Keratinocyte (primary cell): ENCODE results near the gene FBXL13. TPM values are rescaled to one million over a fixed set of nuclear protein-coding genes. Genes with fewer than 3 reads are reported as not detected.

Experiments used
- DNase-seq: peaks from one replicate; pipeline ENCODE4 v3.0.0-alpha.2; 2011; ENCODE audit warnings: low read depth, missing footprints, low spot score
- FAIRE-seq: peaks from 2 replicates; lab custom pipeline; 2011; peaks lifted over from hg19 to GRCh38; lab: Jason Lieb, UNC
- H2AFZ ChIP-seq: 2 replicates; pipeline ENCODE4 v1.6.0; 2012; ENCODE audit warnings: low read length, control low read depth, inconsistent platforms; ENCODE audit not compliant: control insufficient read depth
- H3K27ac ChIP-seq: 2 replicates; pipeline ENCODE4 v1.5.1; 2011; ENCODE audit warnings: low read length; ENCODE audit not compliant: control insufficient read depth, insufficient read depth
- H3K27me3 ChIP-seq: 3 replicates; pipeline ENCODE4 v1.6.0; 2011; ENCODE audit warnings: low read length; ENCODE audit not compliant: control insufficient read depth, insufficient read depth; ENCODE audit errors: extremely low read depth
- H3K36me3 ChIP-seq, 2 experiments: 2 replicates in 1 of 2; 3 replicates in 1 of 2; pipeline ENCODE4 v1.5.1; 2011; ENCODE audit warnings: low read length in 2 of 2, mild to moderate bottlenecking in 1 of 2; ENCODE audit not compliant: control insufficient read depth in 2 of 2, insufficient read depth in 2 of 2; ENCODE audit errors: extremely low read depth in 1 of 2
- H3K4me1 ChIP-seq: 3 replicates; pipeline ENCODE4 v1.5.1; 2011; ENCODE audit warnings: low read length; ENCODE audit not compliant: control insufficient read depth, insufficient read depth; ENCODE audit errors: extremely low read depth
- H3K4me2 ChIP-seq: 3 replicates; pipeline ENCODE4 v1.6.0; 2011; ENCODE audit warnings: low read depth, low read length; ENCODE audit not compliant: control insufficient read depth, insufficient read depth; ENCODE audit errors: extremely low read depth
- H3K4me3 ChIP-seq, 3 experiments: fragments of 200-600 bp in 1 of 3; sonication (generic) in 1 of 3; 2 replicates in 2 of 3; 3 replicates in 1 of 3; pipeline ENCODE4 v1.5.1; 2011 to 2016; ENCODE audit warnings: low read length in 3 of 3, mild to moderate bottlenecking in 3 of 3, control low read depth in 2 of 3, inconsistent platforms in 1 of 3, low read depth in 1 of 3, mixed read lengths in 1 of 3, mixed run types in 1 of 3, moderate library complexity in 1 of 3; ENCODE audit not compliant: control insufficient read depth in 2 of 3, insufficient read depth in 2 of 3; ENCODE audit errors: extremely low read depth in 1 of 3
- H3K79me2 ChIP-seq: 2 replicates; pipeline ENCODE4 v1.6.0; 2012; ENCODE audit warnings: low read length; ENCODE audit not compliant: control insufficient read depth, insufficient read depth
- H3K9ac ChIP-seq: 3 replicates; pipeline ENCODE4 v1.6.0; 2011; ENCODE audit warnings: low read length; ENCODE audit not compliant: control insufficient read depth, insufficient read depth; ENCODE audit errors: extremely low read depth
- H3K9me1 ChIP-seq: 3 replicates; pipeline ENCODE4 v1.6.0; 2011; ENCODE audit warnings: low read length; ENCODE audit not compliant: control insufficient read depth, insufficient read depth; ENCODE audit errors: extremely low read depth
- H3K9me3 ChIP-seq: 2 replicates; pipeline ENCODE4 v1.5.1; 2012; ENCODE audit warnings: low read depth, low read length; ENCODE audit not compliant: control insufficient read depth
- H4K20me1 ChIP-seq: 3 replicates; pipeline ENCODE4 v1.6.0; 2011; ENCODE audit warnings: low read length; ENCODE audit not compliant: control insufficient read depth, insufficient read depth; ENCODE audit errors: extremely low read depth
- EZH2 ChIP-seq: IDR thresholded peaks from one replicate; pipeline ENCODE4 v1.6.1; 2012; ENCODE audit warnings: inconsistent platforms, mild to moderate bottlenecking, low read length, moderate library complexity
- dilution Hi-C: fragments of 300-500 bp; cut with MboI; formaldehyde crosslinking; loops from one replicate; pipeline ENCODE4 v1.7.0; 2020; ENCODE audit warnings: low sequenced_read_pairs; ENCODE audit not compliant: extremely low pct_ligation_motif_present
- polyA plus RNA-seq, 5 experiments: library from polyadenylated mRNA; depleted of rRNA in 3 of 5; stranded (reverse) in 3 of 5; stranded (forward) in 1 of 5; unstranded in 1 of 5; fragments of >200 nt; gene quantifications; 1 replicate in 1 of 5; 2 replicates in 3 of 5; 3 replicates in 1 of 5; pipeline versions ENCODE4 v1.2.1 to v1.2.3, GENCODE V29; 2011 to 2012; ENCODE audit warnings: missing spikeins in 2 of 5, low read depth in 1 of 5, low replicate concordance in 1 of 5
- TF ChIP-seq, protein P1 (sequence below), 3 experiments: IDR thresholded peaks in 1 of 3; conservative IDR thresholded peaks in 1 of 3; optimal IDR thresholded peaks in 1 of 3; 2 replicates in 2 of 3; 3 replicates in 1 of 3; pipeline versions ENCODE3 to v1.5.1; 2011; ENCODE audit warnings: low read length in 3 of 3, mild to moderate bottlenecking in 3 of 3, moderate library complexity in 2 of 3, control low read depth in 1 of 3, inconsistent platforms in 1 of 3; ENCODE audit not compliant: insufficient read depth in 2 of 3; ENCODE audit errors: extremely low read depth in 1 of 3

Gene FBXL13
- polyA plus RNA-seq, 1 donor (not counting 4 experiments of a cell fraction or from before 2014, with no cell fraction given), result 0.20 TPM

DNA sequence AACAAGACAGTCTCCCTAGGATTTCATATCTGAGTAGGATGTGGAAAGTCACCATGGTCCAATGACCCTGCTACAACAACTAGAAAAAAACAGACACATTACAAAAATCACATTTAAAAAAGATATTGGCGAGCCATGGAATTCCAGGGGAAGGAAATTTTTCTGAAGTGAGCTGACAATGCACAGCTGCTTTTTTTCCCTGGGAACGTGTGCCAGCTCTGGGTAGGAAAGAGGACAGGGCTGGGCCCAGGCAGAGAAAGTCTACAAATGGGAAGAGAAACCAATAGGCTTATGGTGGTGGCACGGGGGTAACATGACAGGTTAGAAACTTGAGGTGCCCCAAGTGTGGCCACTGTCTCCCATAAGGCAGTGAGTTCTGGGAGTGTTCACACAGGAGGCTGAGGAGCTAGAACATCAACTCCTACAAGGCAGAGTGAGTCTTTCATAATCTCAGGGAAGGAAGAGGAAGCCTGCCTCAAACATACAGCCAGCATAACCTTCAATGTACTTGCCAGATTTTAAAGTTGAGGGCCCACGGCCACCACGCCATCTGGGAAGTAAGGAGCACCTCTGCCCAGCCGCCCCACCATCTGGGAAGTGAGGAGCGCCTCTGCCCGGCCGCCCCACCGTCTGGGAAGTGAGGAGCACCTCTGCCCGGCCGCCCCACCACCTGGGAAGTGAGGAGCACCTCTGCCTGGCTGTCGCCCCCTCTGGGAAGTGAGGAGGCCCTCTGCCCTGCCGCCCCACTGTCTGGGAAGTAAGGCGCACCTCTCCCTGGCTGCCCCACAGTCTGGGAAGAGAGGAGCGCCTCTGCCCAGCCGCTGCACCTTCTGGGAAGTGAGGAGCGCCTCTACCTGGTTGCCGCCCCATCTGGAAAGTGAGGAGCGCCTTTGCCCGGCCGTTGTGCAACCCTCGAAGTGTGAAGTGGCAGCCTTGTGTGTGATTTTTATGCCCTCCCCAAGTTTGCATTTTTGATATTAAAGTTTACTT is 5.9 kb downstream of the FBXL13 start:
- Histone ChIP-seq H3K9me3 (no peaks in the 10 kb centered on the region), H3K27me3 (no peaks in the 10 kb centered on the region), H4K20me1 (no peaks in the 10 kb centered on the region), H3K9ac (no peak overlapping the region), H3K36me3 (no peaks in the 10 kb centered on the region), H3K9me1 (no peaks in the 10 kb centered on the region), H3K4me1 (peaks cover 2% of the 10 kb centered on the region), H3K27ac (no peak overlapping the region), H3K79me2 (no peaks in the 10 kb centered on the region), H2AFZ (no peak overlapping the region), H3K4me2 (no peak overlapping the region), H3K4me3 (no peak overlapping the region)
- dilution Hi-C loops, result no loop called here
- no peak for TF ChIP-seq EZH2
- TF ChIP-seq, protein P1, sequence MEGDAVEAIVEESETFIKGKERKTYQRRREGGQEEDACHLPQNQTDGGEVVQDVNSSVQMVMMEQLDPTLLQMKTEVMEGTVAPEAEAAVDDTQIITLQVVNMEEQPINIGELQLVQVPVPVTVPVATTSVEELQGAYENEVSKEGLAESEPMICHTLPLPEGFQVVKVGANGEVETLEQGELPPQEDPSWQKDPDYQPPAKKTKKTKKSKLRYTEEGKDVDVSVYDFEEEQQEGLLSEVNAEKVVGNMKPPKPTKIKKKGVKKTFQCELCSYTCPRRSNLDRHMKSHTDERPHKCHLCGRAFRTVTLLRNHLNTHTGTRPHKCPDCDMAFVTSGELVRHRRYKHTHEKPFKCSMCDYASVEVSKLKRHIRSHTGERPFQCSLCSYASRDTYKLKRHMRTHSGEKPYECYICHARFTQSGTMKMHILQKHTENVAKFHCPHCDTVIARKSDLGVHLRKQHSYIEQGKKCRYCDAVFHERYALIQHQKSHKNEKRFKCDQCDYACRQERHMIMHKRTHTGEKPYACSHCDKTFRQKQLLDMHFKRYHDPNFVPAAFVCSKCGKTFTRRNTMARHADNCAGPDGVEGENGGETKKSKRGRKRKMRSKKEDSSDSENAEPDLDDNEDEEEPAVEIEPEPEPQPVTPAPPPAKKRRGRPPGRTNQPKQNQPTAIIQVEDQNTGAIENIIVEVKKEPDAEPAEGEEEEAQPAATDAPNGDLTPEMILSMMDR (optimal IDR thresholded peaks at IDR 0.05 in 1 of 3, IDR thresholded peaks at IDR 0.05 in 1 of 3, conservative IDR thresholded peaks at IDR 0.05 in 1 of 3; ENCODE audit: extremely low read depth in 1 of 3, insufficient read depth in 2 of 3, low read length in 3 of 3), result no peak
- DNase-seq, result no peak
- no peak for FAIRE-seq

DNA sequence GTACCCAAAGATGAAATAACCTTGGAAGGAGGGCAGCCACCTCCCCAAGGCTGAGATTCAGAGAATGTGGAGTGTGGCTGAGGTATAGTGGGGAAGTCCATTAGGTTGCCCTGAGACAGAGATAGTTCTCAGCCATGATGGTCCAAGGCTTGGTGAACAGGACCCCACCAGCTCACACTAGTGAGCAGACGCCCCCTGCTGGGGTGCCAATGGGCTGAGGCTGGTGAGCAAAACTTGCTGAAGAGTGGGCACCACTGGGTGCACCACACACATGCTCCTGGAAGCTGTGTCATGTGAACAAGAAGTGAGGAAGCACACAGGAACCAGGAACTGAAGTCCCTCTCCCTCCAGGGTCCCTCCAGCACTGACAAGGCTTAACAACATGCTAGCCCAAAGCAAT is 8.9 kb downstream of the FBXL13 start:
- no peak overlapping the region for H3K9ac ChIP-seq
- no peak overlapping the region for H3K4me3 ChIP-seq
- no peak overlapping the region for H3K27ac ChIP-seq
- TF ChIP-seq, protein P1 (optimal IDR thresholded peaks at IDR 0.05 in 1 of 3, IDR thresholded peaks at IDR 0.05 in 1 of 3, conservative IDR thresholded peaks at IDR 0.05 in 1 of 3; ENCODE audit: extremely low read depth in 1 of 3, insufficient read depth in 2 of 3, low read length in 3 of 3), result peak; percentile 67 to 76 (median 67)
- TF ChIP-seq EZH2, result no peak
- no peaks in the 10 kb centered on the region for H3K79me2 ChIP-seq
- H3K4me2 ChIP-seq, result no peak overlapping the region
- H4K20me1 ChIP-seq, result no peaks in the 10 kb centered on the region
- FAIRE-seq (no peak), DNase-seq (peak; percentile 15)
- no peaks in the 10 kb centered on the region for H3K27me3 ChIP-seq
- no peaks in the 10 kb centered on the region for H3K36me3 ChIP-seq
- H3K9me1 ChIP-seq, result no peaks in the 10 kb centered on the region
- H2AFZ ChIP-seq, result peak overlapping the region; percentile 44
- no peaks in the 10 kb centered on the region for H3K9me3 ChIP-seq
- no peaks in the 10 kb centered on the region for H3K4me1 ChIP-seq
- dilution Hi-C loops, result no loop called here
